ENCODE results near the gene GARS1.
"Not testable (repeated sequence)": the region's sequence is repeated elsewhere in the genome, so short reads cannot be mapped to it uniquely, and the experiment has no call there.

GARS1 gene

GRCh38 chr7:30634193-30634626 lies 39.5 kb downstream of the GARS1 start:
- Histone ChIP-seq H3F3A (ENCODE audit: control insufficient read depth, insufficient read depth) (no peaks in the 10 kb centered on the region), H3K36me3 (ENCODE audit: control insufficient read depth, low read length) (peaks cover 72% of the 10 kb centered on the region)

DNA sequence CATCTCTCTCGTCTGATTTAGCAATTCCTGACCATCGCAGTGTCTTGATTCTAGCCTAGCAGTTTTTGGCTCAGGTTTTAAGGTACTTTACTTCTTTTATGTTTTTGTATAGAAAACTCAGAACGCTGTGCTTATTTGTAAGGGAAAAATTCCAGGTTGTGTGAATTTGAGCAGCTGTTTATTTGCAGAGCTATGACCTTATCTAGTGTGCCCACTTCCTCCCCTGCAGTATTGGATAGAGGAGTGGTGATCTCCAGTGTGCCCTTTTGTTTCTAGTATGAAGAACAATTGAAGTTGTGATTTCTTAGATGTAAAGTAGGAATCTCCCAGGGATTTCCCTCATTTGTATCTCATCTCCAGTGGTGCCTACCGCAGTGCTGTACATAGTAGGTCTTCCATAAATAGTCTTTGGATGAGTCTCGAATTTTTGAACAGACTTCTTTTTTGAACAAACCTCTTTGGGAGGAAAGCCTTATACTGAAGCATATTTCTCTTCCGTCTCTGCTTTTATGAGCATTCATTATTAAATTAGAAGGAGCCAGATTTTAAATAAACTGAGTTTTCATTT lies 40.0 kb downstream of the GARS1 start:
- Histone ChIP-seq H4K20me1 (ENCODE audit: control insufficient read depth, insufficient read depth, low read depth, low read length) (no peaks in the 10 kb centered on the region), H3K4me1 (ENCODE audit: control insufficient read depth, low read length) (no peaks in the 10 kb centered on the region), H3K27me3 (ENCODE audit: control insufficient read depth, low read length) (no peaks in the 10 kb centered on the region), H3K9me2 (replicated peaks; ENCODE audit: control insufficient read depth, low read length) (no peaks in the 10 kb centered on the region), H3K4me2 (ENCODE audit: low read length) (no peak overlapping the region), H3K27ac (ENCODE audit: low read depth, low read length) (no peak overlapping the region), H3K36me3 (ENCODE audit: control insufficient read depth, low read length) (peaks cover 67% of the 10 kb centered on the region), H3K4me3 (ENCODE audit: low read length) (no peak overlapping the region), H3F3A (ENCODE audit: control insufficient read depth, insufficient read depth) (no peaks in the 10 kb centered on the region), H3K9me3 (ENCODE audit: control insufficient read depth, insufficient read depth, low read length) (no peaks in the 10 kb centered on the region), H3K79me2 (ENCODE audit: control insufficient read depth, low read length) (peaks cover 25% of the 10 kb centered on the region)
- TF ChIP-seq, protein P1, sequence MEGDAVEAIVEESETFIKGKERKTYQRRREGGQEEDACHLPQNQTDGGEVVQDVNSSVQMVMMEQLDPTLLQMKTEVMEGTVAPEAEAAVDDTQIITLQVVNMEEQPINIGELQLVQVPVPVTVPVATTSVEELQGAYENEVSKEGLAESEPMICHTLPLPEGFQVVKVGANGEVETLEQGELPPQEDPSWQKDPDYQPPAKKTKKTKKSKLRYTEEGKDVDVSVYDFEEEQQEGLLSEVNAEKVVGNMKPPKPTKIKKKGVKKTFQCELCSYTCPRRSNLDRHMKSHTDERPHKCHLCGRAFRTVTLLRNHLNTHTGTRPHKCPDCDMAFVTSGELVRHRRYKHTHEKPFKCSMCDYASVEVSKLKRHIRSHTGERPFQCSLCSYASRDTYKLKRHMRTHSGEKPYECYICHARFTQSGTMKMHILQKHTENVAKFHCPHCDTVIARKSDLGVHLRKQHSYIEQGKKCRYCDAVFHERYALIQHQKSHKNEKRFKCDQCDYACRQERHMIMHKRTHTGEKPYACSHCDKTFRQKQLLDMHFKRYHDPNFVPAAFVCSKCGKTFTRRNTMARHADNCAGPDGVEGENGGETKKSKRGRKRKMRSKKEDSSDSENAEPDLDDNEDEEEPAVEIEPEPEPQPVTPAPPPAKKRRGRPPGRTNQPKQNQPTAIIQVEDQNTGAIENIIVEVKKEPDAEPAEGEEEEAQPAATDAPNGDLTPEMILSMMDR (IDR thresholded peaks at IDR 0.05; ENCODE audit: low read depth, low read length, poor library complexity, severe bottlenecking): no peak
- no peak for TF ChIP-seq EZH2phosphoT487 (IDR thresholded peaks at IDR 0.05; ENCODE audit: borderline replicate concordance, low read length)

More at GRCh38 chr7:30634193-30634626, 39.5 kb downstream of the GARS1 start:
- H3K27ac ChIP-seq (ENCODE audit: low read depth, low read length): no peak overlapping the region
- no peak overlapping the region for H3K4me3 ChIP-seq (ENCODE audit: low read length)
- H4K20me1 ChIP-seq (ENCODE audit: control insufficient read depth, insufficient read depth, low read depth, low read length): no peaks in the 10 kb centered on the region
- TF ChIP-seq, protein P1 (IDR thresholded peaks at IDR 0.05; ENCODE audit: low read depth, low read length, poor library complexity, severe bottlenecking): no peak
- TF ChIP-seq EZH2phosphoT487 (IDR thresholded peaks at IDR 0.05; ENCODE audit: borderline replicate concordance, low read length): no peak
- no peaks in the 10 kb centered on the region for H3K4me1 ChIP-seq (ENCODE audit: control insufficient read depth, low read length)
- no peaks in the 10 kb centered on the region for H3K27me3 ChIP-seq (ENCODE audit: control insufficient read depth, low read length)
- H3K9me3 ChIP-seq (ENCODE audit: control insufficient read depth, insufficient read depth, low read length): no peaks in the 10 kb centered on the region
- no peak overlapping the region for H3K4me2 ChIP-seq (ENCODE audit: low read length)
- peaks cover 25% of the 10 kb centered on the region for H3K79me2 ChIP-seq (ENCODE audit: control insufficient read depth, low read length)
- no peaks in the 10 kb centered on the region for H3K9me2 ChIP-seq (replicated peaks; ENCODE audit: control insufficient read depth, low read length)

DNA sequence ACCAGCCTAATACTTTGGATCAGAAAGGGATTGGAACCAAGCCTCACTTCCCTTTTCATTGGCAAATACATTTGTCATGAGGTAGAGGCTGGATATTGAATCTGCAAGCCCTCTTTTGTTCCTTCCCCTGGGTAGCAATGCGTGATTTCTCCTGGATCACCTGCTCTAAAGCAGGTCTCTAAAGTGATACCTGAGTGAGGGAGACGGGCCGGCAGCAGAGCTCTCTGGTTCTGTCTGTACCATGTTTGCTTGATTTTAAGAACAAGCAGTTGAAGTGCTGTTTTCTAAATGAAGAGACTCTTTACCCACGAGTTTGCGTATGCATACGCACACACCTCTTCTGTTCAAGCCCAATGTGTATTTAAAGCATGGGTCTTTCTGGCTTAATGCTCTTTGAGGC lies 41.1 kb downstream of the GARS1 start:
- Histone ChIP-seq H3K9me3 (ENCODE audit: control insufficient read depth, insufficient read depth, low read length) (no peaks in the 10 kb centered on the region), H3K4me3 (ENCODE audit: low read length) (no peak overlapping the region), H3K27ac (ENCODE audit: low read depth, low read length) (no peak overlapping the region), H4K20me1 (ENCODE audit: control insufficient read depth, insufficient read depth, low read depth, low read length) (no peaks in the 10 kb centered on the region), H3F3A (ENCODE audit: control insufficient read depth, insufficient read depth) (no peaks in the 10 kb centered on the region), H3K4me2 (ENCODE audit: low read length) (no peak overlapping the region), H3K79me2 (ENCODE audit: control insufficient read depth, low read length) (peaks cover 25% of the 10 kb centered on the region), H3K36me3 (ENCODE audit: control insufficient read depth, low read length) (peaks cover 56% of the 10 kb centered on the region), H3K27me3 (ENCODE audit: control insufficient read depth, low read length) (no peaks in the 10 kb centered on the region), H3K9me2 (replicated peaks; ENCODE audit: control insufficient read depth, low read length) (no peaks in the 10 kb centered on the region), H3K4me1 (ENCODE audit: control insufficient read depth, low read length) (no peaks in the 10 kb centered on the region)
- TF ChIP-seq, protein P1 (IDR thresholded peaks at IDR 0.05; ENCODE audit: low read depth, low read length, poor library complexity, severe bottlenecking): no peak
- TF ChIP-seq EZH2phosphoT487 (IDR thresholded peaks at IDR 0.05; ENCODE audit: borderline replicate concordance, low read length): no peak

DNA sequence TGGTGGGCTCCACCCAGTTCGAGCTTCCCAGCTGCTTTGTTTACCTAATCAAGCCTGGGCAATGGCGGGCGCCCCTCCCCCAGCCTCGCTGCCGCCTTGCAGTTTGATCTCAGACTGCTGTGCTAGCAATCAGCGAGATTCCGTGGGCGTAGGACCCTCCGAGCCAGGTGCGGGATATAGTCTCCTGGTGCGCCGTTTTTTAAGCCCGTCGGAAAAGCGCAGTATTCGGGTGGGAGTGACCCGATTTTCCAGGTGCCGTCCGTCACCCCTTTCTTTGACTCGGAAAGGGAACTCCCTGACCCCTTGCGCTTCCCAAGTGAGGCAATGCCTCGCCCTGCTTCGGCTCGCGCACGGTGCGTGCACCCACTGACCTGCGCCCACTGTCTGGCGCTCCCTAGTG lies 47.6 kb downstream of the GARS1 start:
- H3K9me2 ChIP-seq (replicated peaks; ENCODE audit: control insufficient read depth, low read length); H3K27ac ChIP-seq (ENCODE audit: low read depth, low read length); H3K27me3 ChIP-seq (ENCODE audit: control insufficient read depth, low read length); H3K4me2 ChIP-seq (ENCODE audit: low read length); H3K79me2 ChIP-seq (ENCODE audit: control insufficient read depth, low read length); H3K4me3 ChIP-seq (ENCODE audit: low read length); H3K4me1 ChIP-seq (ENCODE audit: control insufficient read depth, low read length); H4K20me1 ChIP-seq (ENCODE audit: control insufficient read depth, insufficient read depth, low read depth, low read length); H3F3A ChIP-seq (ENCODE audit: control insufficient read depth, insufficient read depth); H3K9me3 ChIP-seq (ENCODE audit: control insufficient read depth, insufficient read depth, low read length): not testable (repeated sequence)
- peaks cover 34% of the 10 kb centered on the region for H3K36me3 ChIP-seq (ENCODE audit: control insufficient read depth, low read length)

All from DOHH2 (cell line).